Spleen (tissue), 7 donors: Measurements from ENCODE around the gene LRRC8B.

Source experiments
- POLR2A ChIP-seq, 3 donors: fragments of 450-650 bp; IDR thresholded peaks; one replicate each; pipeline ENCODE4 v1.5.1; 2017; ENCODE audit warnings: antibody characterized with exemption in 3 of 3, mild to moderate bottlenecking in 1 of 3
- POLR2AphosphoS5 ChIP-seq, 3 donors: sonication (generic); formaldehyde crosslinking; IDR thresholded peaks; one replicate each; pipeline ENCODE4 v1.5.1; 2017; ENCODE audit warnings: antibody characterized with exemption in 3 of 3
- TF ChIP-seq, protein P1 (sequence below), 11 experiments: fragments of 200-600 bp in 7 of 11; fragments of 450-650 bp in 4 of 11; sonication (generic) in 4 of 11; IDR thresholded peaks in 8 of 11; conservative IDR thresholded peaks in 3 of 11; 1 replicate in 7 of 11; 2 replicates in 4 of 11; pipeline versions ENCODE4 v1.4.0 to v1.8.0; 2016 to 2021; ENCODE audit warnings: antibody characterized with exemption in 11 of 11, inconsistent platforms in 4 of 11, mild to moderate bottlenecking in 1 of 11
- donor health status: DM: no; HTN: no; CAD: no; lungs with moderate emphysema.
- donor health status: DM: no; HTN: no; CAD: no.
- donor health status: DM: no; HTN: no; CAD: no.

DNA sequence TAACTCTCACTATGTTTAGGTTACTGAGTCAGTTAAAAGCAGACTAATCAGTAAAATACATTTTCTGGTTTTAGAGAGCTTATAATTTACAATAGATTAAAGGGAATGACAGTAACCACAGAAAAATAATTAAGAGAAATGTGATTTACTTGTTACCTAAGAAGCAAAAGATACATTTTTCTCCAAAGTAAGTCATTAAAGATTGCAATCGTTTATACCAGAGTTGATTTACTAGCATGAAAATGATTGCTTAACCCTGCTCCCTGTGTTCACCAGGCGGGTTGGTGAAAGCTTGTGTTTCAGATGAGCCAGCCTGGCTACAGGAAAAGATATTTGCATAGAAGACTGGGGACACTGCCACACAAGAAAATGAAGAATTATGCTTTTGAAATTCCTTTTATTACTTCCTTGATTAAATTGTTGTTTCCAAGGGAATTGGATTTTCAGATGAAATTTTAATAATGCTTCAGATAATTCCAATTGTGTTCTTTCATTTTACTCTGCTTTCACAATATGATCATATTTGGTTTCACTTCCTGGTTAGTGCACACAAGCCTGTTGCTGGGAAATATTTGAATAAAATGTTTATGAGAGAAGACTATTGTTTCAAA lies 27.9 kb downstream of the LRRC8B start:
- TF ChIP-seq, protein P1, sequence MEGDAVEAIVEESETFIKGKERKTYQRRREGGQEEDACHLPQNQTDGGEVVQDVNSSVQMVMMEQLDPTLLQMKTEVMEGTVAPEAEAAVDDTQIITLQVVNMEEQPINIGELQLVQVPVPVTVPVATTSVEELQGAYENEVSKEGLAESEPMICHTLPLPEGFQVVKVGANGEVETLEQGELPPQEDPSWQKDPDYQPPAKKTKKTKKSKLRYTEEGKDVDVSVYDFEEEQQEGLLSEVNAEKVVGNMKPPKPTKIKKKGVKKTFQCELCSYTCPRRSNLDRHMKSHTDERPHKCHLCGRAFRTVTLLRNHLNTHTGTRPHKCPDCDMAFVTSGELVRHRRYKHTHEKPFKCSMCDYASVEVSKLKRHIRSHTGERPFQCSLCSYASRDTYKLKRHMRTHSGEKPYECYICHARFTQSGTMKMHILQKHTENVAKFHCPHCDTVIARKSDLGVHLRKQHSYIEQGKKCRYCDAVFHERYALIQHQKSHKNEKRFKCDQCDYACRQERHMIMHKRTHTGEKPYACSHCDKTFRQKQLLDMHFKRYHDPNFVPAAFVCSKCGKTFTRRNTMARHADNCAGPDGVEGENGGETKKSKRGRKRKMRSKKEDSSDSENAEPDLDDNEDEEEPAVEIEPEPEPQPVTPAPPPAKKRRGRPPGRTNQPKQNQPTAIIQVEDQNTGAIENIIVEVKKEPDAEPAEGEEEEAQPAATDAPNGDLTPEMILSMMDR (IDR thresholded peaks at IDR 0.05 in 8 of 11, conservative IDR thresholded peaks at IDR 0.05 in 3 of 11), result no peak
- TF ChIP-seq POLR2A (IDR thresholded peaks at IDR 0.05) (no peak), POLR2AphosphoS5 (IDR thresholded peaks at IDR 0.05) (no peak)
